HCEC 1CT (cell line): ENCODE data around the gene CYSLTR2.

Source experiments
- DNase-seq: peaks from one replicate; pipeline ENCODE4 v3.0.0-alpha.2; 2017

The CYSLTR2 gene, protein sequence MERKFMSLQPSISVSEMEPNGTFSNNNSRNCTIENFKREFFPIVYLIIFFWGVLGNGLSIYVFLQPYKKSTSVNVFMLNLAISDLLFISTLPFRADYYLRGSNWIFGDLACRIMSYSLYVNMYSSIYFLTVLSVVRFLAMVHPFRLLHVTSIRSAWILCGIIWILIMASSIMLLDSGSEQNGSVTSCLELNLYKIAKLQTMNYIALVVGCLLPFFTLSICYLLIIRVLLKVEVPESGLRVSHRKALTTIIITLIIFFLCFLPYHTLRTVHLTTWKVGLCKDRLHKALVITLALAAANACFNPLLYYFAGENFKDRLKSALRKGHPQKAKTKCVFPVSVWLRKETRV

DNA sequence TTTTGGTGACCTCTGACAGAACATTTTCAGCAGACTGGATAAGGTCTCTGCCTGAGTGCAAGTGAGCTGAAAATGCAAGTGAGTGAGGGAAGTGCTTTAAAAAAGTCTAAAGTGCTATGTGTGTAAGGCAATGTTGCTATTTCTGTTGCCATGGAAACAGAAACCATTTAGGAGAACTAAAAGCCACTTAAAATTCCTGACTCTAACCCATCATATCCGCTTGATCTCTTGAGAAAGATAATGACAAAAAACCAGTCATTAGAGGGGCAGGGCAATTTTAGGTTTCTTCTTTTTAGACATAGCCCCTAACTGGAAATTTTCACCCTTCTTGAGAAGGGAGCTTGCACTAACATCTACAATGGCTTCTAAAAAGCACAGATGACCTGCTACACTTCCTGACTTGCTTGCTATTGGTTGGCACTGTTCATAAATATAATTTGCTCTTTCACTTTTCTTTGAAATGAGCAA, at the start of gene CYSLTR2:
Gene CYSLTR2 (plus strand): TSS at position 458 of the 468 bp plus-strand sequence. CDS start 52,889 bp downstream, outside the sequence.
- DNase-seq = peak; percentile 81

DNA sequence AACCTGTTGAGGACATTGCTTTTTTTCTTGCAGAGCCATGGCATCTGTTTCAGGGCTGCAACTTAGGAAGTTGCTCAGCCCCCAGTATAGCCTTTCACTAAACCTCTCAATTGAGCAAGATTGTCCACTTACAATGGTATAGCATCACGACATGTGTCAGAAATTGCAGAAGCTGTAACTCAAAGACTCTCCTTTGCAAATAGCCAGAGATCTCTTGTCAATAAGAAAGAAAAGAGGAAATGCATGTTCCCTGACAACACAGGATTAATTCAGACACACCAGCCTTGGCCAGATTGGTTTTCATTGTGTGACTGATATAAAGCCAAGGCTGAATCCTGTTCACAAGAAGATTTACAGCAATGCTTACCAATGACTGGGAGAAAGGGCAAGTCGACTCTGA, 38.7 kb upstream of the CYSLTR2 start:
- DNase-seq = no peak

DNA sequence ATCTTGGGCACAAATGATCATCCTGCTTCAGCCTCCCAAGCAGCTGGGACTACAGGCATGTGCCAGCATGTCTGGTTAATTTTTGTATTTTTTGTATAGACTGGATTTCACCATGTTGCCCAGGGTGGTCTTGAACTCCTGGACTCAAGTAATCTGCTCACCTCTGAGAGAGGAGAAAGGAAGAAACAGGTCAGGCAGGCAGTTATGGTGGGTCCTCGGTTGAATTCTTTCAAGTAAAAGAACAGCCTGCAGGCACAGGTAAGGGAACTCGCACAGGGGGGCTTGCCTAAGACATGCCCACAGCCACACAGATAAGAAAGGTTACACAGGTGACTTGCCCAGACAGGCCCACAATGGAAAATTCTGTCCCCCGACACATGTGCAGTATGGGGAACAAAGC, 34.8 kb upstream of the CYSLTR2 start:
- no peak for DNase-seq

DNA sequence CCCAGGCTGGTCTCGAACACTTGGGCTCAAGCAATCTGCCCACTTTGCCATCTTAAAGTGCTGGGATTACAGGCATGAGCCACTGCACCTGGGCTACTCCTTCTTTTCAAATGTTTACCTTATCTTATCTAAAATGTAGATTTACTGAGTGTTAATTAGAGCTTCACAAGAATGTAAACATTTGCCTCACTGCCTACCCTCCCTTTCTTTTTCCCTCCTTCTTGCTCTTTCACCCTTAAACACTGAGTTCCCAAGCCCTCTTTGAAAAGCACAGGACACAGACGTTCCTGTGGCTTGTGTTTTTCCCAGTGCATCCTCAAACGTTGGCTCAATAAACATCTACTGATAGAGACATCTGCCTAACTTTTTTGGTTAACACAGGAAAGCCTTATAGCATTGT, 32.7 kb upstream of the CYSLTR2 start:
- no peak for DNase-seq

DNA sequence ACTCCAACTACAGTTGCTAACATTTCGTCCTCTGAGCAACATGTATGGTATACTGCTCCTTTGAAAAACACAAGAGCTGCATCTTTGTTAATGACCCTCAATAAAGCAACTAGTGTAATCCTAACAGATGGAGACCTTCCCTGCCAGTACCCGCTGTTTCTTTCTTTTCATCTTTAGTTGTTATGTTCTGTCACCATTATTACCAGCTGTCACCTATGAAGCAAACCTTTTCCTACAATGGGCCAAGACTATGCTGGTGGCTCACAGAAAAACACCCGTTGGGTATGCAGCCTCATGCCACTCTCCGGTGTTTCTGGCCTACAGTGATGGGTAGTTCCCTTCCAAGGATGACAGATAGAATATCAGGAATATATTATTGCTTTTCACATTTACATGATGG, 29.7 kb upstream of the CYSLTR2 start:
- DNase-seq = no peak

DNA sequence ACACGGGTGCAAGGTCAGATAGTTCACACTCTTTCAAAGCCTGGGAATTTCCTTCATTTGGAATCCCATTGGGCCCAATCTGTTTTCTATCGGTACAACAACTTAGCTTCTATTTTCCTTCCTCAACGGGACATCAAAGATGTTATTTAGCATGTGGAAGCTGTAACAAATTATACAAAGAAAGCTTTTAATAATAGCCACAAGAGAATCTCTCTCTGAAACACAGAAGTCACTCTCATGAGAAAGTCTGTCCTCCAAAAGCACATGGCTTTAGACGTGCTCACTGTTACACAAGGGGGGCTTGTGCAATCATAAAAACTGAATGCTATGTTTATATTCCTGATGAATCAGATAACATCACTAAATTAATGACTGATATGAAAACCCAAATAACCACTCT, 28.9 kb upstream of the CYSLTR2 start:
- peak; percentile 35 for DNase-seq

DNA sequence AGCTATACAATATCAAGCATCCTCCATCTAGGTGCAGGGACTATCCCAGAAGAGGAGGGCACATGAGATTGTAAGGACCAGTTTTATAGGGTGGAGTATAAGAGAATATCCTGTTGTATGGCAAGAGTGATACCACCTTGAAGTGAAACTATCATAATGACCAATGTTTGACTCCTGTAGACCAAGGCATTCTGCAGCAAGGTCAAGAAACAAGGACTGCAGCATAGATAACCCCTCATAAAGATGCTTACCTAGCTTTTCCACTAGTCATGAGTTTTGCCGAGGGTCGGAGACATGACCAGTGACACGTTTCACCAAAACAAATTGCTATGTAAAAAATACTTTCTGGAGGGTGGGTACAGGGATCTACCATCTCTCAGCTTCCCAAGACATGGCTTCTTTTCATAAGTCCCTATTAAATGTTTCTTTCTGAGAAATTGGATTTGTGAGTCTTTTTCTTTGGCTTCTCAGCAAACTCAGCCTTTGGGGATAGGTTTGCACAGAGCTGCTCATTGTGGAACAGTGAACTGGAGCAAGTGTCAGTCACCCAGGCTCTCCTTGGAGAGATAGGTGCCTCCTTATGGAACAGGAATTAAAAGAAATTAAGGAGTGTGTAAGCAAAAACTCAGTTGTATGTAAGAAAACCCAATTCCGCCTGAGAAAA, 28.2 kb upstream of the CYSLTR2 start:
- no peak for DNase-seq

DNA sequence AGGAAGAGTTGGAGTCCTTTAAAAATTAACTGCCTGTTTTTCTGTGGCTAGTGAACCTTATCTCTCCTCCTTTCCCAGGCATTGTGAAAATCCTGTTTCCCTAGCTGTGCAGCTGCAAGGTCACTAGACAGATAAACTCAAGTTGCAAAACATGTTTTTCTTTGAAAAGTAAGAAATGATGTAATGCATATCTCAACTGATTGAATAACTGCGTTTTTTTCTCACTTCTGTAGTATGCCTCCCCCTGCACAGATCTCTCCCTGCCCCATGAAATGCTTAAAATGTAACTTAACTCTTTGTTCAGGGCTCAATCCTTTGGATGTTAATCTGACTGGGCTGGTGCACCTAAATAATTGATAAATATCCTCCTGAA, 27.7 kb upstream of the CYSLTR2 start:
- no peak for DNase-seq

DNA sequence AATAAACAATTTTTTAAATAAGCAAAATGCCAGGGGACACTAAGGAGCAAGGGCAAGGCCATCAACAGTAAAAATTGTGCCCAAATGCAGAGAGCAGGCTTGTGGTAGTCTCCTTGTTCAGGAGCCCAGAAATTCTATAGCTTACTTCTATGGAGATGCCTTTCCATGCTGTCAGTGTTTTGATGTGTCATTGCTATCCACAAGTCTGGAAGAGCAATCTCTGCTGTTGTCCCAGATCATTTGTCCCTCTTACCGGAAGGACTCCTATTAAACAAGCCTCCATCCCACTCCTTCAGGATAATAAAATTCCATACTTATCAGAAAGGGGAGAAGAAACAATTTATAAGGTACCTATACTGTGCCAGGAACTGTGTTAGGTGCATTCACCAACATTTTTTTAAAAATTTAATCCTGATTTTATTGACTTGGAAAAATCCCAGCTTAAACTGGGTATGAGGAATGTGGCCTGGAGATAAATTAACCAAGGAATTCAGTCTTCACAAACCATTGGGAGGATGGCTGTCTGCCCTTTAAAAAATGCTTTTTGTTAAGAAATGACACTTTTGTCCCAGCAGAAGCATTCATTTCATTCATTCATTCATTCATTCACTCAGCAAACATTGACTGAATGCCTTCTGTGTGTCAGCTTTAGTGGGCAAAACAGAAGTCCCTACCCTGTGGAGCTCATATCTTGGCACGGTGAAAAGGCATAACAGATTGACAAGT, 26.8 kb upstream of the CYSLTR2 start:
- no peak for DNase-seq

DNA sequence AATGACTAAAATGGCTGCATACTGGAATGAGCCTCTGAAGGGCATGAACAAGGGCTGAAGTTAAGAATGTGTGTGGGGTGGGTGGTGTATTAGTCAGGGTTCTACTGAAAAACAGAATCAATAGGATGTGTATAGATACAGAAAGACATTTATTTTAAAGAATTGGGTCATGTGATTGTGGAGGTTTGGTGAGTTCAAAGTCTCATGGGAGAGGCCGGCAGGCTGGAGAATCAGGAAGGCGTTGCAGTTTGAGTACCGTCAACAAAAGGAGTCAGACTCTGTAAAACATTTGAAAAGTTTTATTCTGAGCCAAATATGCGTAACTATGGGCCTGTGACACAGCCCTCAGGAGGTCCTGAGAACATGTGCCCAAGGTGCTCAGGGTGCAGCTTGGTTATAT, 24.5 kb upstream of the CYSLTR2 start:
- no peak for DNase-seq

DNA sequence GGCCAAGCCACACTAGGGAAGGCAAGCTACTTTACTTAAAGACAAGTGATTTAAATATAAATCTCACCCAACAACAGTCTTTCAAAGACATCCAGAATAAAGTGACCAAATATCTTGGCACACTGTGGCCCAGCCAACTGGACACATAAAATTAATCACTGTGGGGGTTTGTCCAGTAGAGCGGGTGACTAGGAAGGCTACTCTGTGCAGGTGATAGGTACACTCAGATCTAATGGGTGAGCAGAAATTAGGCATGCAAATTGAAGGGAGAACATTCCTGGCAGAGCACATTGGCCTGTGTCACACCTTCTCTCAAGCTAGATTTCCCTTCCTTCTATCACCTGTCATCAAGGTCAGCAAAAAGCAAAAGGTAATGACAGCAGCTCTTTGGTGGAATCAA, 23.4 kb upstream of the CYSLTR2 start:
- DNase-seq = no peak

DNA sequence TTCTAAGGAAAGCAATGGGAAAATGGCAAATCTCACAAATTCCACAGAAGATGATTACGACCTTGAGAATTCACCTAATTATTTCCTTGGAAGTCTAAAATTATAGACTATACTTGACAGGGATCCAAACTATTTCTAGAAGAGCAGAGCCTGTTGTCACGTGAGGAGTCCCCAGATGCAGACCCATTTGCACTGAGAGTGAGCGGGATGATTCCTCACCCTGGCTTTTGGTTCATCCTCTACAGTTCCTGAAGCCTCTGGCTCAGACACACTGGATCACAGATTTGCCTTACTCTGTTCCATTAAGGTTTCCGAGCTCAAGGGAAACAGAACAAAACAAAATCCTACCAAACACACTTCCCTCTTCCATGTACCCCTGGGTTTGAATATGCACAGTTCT, 23.0 kb upstream of the CYSLTR2 start:
- no peak for DNase-seq

DNA sequence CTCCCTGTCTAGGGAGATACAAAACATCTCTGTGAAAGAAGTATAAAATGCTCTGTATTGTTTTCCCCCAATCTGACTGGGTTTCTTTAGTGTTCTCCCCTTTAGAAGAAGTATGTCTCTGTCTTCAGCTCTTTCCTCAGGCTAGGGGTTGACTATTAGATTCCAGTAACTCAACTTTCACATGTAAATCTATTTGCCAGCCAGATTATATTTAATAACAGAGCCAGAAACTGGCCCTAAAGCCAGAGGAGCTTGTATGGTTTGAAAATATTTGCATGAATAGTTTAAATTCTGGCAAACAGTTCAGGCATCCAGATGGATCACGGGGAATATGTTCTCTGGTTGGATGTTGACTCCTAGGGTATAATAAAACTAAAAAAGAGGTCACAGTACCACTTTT, 22.3 kb upstream of the CYSLTR2 start:
- DNase-seq = no peak

DNA sequence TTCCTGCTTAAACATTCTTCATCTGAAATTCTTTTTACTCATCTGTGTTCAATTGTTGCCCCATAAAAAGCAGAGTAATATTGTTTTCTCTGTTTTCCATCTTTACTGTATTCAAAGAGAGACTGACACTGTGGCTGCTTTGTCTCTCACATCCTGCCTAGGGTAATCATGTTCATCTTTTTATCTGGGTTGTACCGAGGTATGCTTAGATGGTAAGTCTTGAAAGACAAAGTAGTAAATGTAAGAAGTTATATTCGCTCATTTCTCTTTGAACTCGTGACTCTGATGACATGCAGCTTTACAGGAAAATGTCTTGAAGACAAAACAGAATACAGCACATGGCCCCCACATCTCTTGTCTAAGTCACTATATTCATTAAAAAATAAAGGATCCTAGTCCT, 20.0 kb upstream of the CYSLTR2 start:
- DNase-seq = no peak

DNA sequence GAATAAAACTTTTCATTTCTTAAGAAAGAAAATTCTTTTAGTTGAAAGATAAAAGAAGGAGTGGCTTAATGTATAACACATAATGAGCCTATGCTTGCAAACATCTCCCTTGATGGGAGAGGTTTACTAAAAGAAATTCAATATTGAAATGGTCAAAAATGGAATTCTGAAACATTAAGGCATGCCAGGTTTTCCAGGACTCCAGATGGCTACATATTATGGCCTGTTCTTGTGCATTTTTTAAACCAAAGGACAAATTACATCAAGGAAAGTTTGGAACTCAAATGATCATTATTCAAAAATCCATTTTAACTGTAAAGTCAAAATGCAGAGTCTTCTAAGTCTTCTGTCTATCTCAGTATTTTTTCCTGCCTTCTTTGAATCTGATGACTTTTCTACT, 19.1 kb upstream of the CYSLTR2 start:
- DNase-seq = no peak

DNA sequence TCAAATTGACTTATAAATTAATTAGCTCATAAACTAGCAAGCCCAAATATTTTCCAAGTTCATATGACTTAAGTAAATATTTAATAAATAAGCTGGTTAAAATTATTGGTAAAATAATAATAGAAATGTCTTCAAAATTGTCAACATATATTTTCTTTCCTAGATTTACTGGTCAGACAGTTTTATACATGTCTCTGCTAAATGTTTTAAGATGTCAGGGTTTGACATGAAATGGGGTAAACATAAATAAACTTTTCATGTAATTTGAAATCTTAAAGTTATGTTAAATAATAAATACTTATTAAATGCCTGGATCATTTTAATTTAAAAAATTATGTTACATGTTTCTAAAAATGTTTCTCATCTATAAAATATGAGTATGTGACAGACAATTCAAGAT, 18.3 kb upstream of the CYSLTR2 start:
- no peak for DNase-seq

DNA sequence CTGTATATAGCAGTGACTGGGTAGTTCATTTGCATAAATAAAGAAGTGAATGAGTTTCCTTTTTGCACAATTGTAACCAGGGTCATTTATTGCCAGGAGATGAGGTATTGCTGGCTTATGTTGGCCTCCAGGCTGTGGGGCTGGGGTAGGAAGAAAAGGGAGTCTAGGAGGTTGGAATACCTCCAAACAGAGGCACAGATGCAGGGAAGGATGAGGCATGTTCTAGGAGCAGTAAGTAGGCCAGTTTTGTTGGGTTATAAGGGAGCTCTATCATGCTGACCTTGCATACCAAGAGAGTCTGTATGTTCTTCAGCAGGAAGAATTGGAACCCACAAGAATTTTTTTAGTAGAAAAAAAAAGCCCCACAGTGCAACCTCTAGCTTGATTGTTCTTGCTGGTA, 17.2 kb upstream of the CYSLTR2 start:
- peak; percentile 67 for DNase-seq

DNA sequence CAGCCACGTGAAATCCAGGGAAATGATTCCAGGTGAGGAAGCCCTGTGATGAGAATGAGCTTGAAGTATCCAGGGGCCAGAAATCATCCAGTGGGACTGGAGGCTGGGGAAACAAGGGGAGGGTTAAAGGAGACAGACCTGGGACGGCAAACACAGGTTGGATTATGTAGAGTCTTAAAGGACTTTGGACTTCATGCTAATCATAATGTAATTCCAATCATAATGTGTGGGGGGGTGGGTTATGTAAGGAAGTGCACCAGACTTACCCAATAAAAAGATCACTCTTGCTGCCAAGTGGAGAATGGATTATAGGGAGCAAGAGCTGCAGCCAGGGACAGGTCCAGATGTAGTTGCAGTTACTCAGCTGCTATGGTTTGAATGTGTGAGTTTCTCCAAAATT, 16.1 kb upstream of the CYSLTR2 start:
- DNase-seq = no peak

DNA sequence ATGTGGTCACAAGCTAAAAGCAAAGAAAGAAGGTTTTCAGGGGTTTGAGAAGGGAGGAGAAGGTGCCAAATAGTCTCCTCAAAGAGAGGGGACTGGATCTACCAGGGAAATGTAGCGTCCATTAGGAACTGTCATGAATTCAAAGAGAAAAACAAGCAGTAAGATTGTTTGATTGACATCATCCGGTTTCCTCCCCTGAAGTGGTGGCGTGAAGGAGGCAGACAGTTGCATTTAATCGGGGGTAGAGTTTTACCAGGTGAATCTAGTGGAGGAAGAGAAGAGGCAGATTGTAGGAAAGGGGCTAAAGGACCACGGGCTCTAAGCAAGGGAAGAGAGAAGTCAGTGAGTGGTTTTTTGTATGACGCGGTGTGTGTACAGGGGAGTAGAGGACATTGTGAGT, 13.0 kb upstream of the CYSLTR2 start:
- DNase-seq = no peak

DNA sequence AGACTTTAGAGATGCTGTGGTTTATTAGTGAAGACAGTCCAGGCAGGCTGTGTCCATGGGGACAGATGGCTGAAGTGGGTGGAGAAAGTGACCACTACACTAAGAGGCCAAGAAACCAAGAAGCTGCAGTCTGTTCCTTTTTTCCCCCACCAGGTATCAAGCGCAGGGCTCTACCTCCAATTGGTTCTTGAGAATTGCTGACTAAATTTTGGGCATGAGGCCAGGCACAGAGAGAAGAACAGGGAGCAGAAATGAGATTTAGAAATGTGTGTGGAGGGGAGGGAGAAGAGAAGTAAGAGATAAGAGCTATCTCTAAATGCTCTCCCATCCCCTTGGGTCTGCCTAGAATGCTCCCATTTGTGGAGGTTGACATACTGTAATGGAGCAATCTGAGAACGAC, 12.3 kb upstream of the CYSLTR2 start:
- no peak for DNase-seq

DNA sequence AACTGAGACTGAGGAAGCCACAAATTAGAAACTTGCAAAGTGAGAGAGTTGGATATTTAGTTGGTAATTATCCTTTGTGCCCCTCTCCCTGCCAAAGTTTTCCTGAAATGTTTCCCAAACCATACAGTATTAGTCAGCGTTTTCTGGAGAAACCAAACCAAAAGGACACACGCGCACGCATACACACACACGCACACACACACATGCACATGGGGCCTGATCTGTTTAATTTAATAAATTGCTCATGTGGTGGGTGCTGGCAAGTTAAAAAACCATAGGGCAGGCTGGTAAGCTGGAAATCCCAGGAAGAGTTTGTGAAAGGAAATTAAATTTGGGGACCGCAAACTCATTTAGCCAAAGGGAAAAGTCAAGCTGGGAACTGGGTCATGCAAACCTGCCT, 11.7 kb upstream of the CYSLTR2 start:
- no peak for DNase-seq

DNA sequence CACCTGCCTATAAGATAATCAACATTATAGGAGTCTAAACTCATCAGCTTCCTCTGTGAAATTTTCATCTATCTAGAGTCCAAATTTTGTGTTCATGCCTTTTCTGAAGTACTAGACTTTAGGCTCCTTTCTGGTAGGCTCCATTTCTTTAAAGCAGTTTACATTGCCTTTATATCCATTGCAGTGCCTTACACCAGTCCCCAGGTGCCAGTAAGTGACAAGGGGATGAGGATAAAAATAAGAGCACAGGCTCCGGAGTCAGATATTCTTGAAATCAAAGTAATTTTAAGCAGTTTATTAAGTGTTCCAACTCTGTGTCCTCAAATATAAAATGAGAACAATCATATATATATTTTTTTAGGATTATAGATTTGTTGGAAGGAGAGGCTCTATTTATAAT, 10.6 kb upstream of the CYSLTR2 start:
- no peak for DNase-seq

DNA sequence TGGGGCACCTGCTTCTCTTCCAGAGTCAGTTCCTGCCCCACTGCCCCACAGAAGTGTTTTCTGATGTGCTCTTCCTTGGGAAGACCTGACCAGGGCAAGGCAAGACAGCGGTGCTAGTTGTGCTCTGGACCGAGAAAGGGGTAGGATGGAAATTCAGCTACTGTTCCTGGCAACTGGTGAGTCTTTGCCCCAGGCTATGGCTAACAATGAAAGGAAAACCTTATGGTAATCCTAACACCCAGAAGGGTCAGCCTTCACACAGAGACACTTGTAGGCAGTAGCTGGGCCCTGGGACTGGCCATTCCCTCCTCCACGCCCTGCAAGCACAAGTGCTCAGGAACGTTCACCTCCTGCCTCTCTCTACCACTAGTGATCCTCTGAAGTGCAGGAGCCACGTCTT, 9.6 kb upstream of the CYSLTR2 start:
- no peak for DNase-seq

DNA sequence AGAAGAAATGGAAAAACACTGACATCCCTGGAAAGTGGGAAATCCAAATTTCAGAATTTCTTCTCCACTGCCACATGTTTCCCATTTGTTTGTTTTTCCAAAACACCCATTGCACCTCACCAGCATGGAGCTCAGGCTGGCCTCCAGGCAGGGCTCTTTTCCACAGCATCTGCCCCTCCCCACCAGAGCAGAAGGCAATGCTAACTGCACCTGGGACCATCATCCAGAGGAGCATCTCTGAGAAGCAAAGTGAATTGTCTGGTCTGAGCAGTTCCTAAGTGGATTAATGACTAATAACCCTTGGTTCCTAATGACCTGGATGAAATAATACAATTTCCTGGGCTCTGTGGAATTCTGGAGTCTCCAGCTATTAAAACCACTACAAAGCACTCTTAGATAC, 8.8 kb upstream of the CYSLTR2 start:
- DNase-seq = no peak
